Spleen (tissue), 7 donors: Measurements from ENCODE around the gene STAG1.
A peak's percentile ranks its signal among the peaks of the same experiment; 100 is the strongest.

ENCODE experiments used
- CTCF ChIP-seq, 11 experiments: fragments of 200-600 bp in 7 of 11; fragments of 450-650 bp in 4 of 11; sonication (generic) in 4 of 11; IDR thresholded peaks in 8 of 11; conservative IDR thresholded peaks in 3 of 11; 1 replicate in 7 of 11; 2 replicates in 4 of 11; pipeline versions ENCODE4 v1.4.0 to v1.8.0; 2016 to 2021; ENCODE audit warnings: antibody characterized with exemption in 11 of 11, inconsistent platforms in 4 of 11, mild to moderate bottlenecking in 1 of 11
- POLR2AphosphoS5 ChIP-seq, 3 donors: sonication (generic); formaldehyde crosslinking; IDR thresholded peaks; one replicate each; pipeline ENCODE4 v1.5.1; 2017; ENCODE audit warnings: antibody characterized with exemption in 3 of 3
- donor health status: DM: no; HTN: no; CAD: no; lungs with moderate emphysema.
- donor health status: DM: no; HTN: no; CAD: no.
- donor health status: DM: no; HTN: no; CAD: no.

- TF ChIP-seq CTCF (IDR thresholded peaks at IDR 0.05 in 8 of 11, conservative IDR thresholded peaks at IDR 0.05 in 3 of 11) (no peak), POLR2AphosphoS5 (IDR thresholded peaks at IDR 0.05) (peak in 1 of 3 donors; percentile 32)
Observed at GRCh38 chr3:136714020-136714419, 38.2 kb downstream of the STAG1 start.
